Ascending aorta (tissue), 2 donors: Measurements from ENCODE around the gene BCLAF1. TPM values are rescaled to one million over a fixed set of nuclear protein-coding genes. Genes with fewer than 3 reads are reported as not detected.
A peak's percentile ranks its signal among the peaks of the same experiment; 100 is the strongest.

Experiments
- DNase-seq, 2 donors: peaks; one replicate each; pipeline ENCODE4 v3.0.0-alpha.2; 2019; ENCODE audit warnings: low spot score in 2 of 2
- H3K27ac ChIP-seq, 2 donors: fragments of 200-600 bp; sonication (generic); one replicate each; pipeline ENCODE4 v1.5.1; 2016 to 2017; ENCODE audit warnings: mild to moderate bottlenecking in 1 of 2
- H3K27me3 ChIP-seq: fragments of 200-600 bp; sonication (generic); one replicate; pipeline ENCODE4 v1.5.1; 2017
- H3K36me3 ChIP-seq, 2 donors: fragments of 200-600 bp; sonication (generic); one replicate each; pipeline ENCODE4 v1.5.1; 2016
- H3K4me1 ChIP-seq, 2 donors: fragments of 200-600 bp; sonication (generic); one replicate each; pipeline ENCODE4 v1.5.1; 2016 to 2017; ENCODE audit warnings: mild to moderate bottlenecking in 1 of 2
- H3K4me3 ChIP-seq, 2 donors: fragments of 200-600 bp; sonication (generic); one replicate each; pipeline ENCODE4 v1.5.1; 2016 to 2017; ENCODE audit warnings: mild to moderate bottlenecking in 1 of 2
- H3K9me3 ChIP-seq, 2 donors: fragments of 200-600 bp; sonication (generic); one replicate each; pipeline ENCODE4 v1.5.1; 2016
- CTCF ChIP-seq, 3 experiments: fragments of 200-600 bp in 2 of 3; fragments of 450-650 bp in 1 of 3; sonication (generic) in 2 of 3; IDR thresholded peaks; one replicate each; pipeline ENCODE4 v1.5.1; 2016 to 2019; ENCODE audit warnings: antibody characterized with exemption in 3 of 3, mild to moderate bottlenecking in 1 of 3, moderate library complexity in 1 of 3
- intact Hi-C: fragments of 100-400 bp; cut with DNase I; formaldehyde crosslinking; loops from one replicate; pipeline ENCODE4 v1.15.1; 2023
- total RNA-seq: library from RNA; depleted of rRNA; stranded (reverse); fragments of >200 nt; gene quantifications from one replicate; pipeline ENCODE4 v1.1.0, GENCODE V29; 2016

BCLAF1 gene
- total RNA-seq, 1 donor from 2014 or later, result 42.6 TPM

GRCh38 chr6:136249811-136250685, 39.6 kb downstream of the BCLAF1 start, which contains the start of gene MTFR2:
Gene MTFR2, minus strand, starts transcription at chr6:136250311. Its CDS starts 1,212 bp downstream, at chr6:136249099.
- peak; percentile 95 to 98 for DNase-seq
- intact Hi-C loops, result loop anchor here (1.0 to 2.0 kb wide), 2 partner anchors 39 to 751 kb away; partner anchors contain the start of gene BCLAF1
- H3K4me1 ChIP-seq, result peaks cover 5 to 11% of the 10 kb centered on the region in 2 donors
- H3K27me3 ChIP-seq, result no peaks in the 10 kb centered on the region
- no peak for TF ChIP-seq CTCF (IDR thresholded peaks at IDR 0.05)
- no peaks in the 10 kb centered on the region for H3K9me3 ChIP-seq
- H3K4me3 ChIP-seq, result peak within 1 kb of the TSS; percentile 84 to 88
- peaks cover 0 to 4% of the 10 kb centered on the region in 2 donors for H3K36me3 ChIP-seq
- no peak within 1 kb of the TSS for H3K27ac ChIP-seq

GRCh38 chr6:136249336-136249735, 40.3 kb downstream of the BCLAF1 start:
- no peak for DNase-seq
- Histone ChIP-seq H3K27ac (no peak overlapping the region), H3K9me3 (no peaks in the 10 kb centered on the region), H3K27me3 (no peaks in the 10 kb centered on the region), H3K4me3 (peak overlapping the region; percentile 84 to 88), H3K36me3 (peaks cover 0 to 4% of the 10 kb centered on the region in 2 donors), H3K4me1 (peaks cover 5 to 11% of the 10 kb centered on the region in 2 donors)
- TF ChIP-seq CTCF (IDR thresholded peaks at IDR 0.05), result no peak
- intact Hi-C loops, result no loop called here

DNA sequence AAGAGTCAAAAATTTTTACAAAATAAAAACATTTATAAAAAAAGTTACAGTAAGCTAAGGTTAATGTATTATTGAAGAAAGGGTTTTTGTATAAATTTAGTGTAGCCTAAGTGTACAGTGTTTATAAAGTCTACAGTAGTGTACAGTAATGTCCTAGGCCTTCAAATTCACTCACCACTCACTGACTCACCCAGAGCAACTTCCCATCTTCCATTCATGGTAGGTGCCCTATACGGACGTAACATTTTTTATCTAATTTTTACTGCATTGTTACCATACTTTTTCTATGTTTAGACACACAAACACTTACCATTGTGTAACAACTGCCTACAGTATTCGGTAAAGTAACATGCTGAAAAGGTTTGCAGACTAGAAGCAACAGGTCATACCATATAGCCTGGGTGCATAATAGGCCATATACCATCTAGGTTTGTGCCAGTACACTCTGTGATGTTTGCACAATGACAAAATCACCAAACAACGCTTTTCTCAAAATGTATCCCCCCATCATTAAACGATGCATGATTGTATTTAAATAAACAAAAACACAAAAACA, 45.5 kb downstream of the BCLAF1 start:
- intact Hi-C loops, result no loop called here
- H3K36me3 ChIP-seq, result no peaks in the 10 kb centered on the region
- no peaks in the 10 kb centered on the region for H3K9me3 ChIP-seq
- no peaks in the 10 kb centered on the region for H3K4me1 ChIP-seq
- H3K27ac ChIP-seq, result no peak overlapping the region
- DNase-seq, result no peak
- no peak overlapping the region for H3K4me3 ChIP-seq
- H3K27me3 ChIP-seq, result no peaks in the 10 kb centered on the region
- no peak for TF ChIP-seq CTCF (IDR thresholded peaks at IDR 0.05)

- Histone ChIP-seq H3K4me1 (no peaks in the 10 kb centered on the region), H3K36me3 (no peaks in the 10 kb centered on the region), H3K4me3 (no peak overlapping the region), H3K9me3 (no peaks in the 10 kb centered on the region), H3K27ac (no peak overlapping the region), H3K27me3 (no peaks in the 10 kb centered on the region)
- TF ChIP-seq CTCF (IDR thresholded peaks at IDR 0.05), result no peak
- no peak for DNase-seq
- intact Hi-C loops, result no loop called here
Measured at GRCh38 chr6:136236466-136237293, 53.0 kb downstream of the BCLAF1 start.

GRCh38 chr6:136235233-136235564, 54.4 kb downstream of the BCLAF1 start:
- DNase-seq, result no peak
- no peaks in the 10 kb centered on the region for H3K9me3 ChIP-seq
- H3K36me3 ChIP-seq, result no peaks in the 10 kb centered on the region
- no peaks in the 10 kb centered on the region for H3K4me1 ChIP-seq
- H3K27me3 ChIP-seq, result no peaks in the 10 kb centered on the region
- intact Hi-C loops, result no loop called here
- no peak for TF ChIP-seq CTCF (IDR thresholded peaks at IDR 0.05)
- no peak overlapping the region for H3K4me3 ChIP-seq
- H3K27ac ChIP-seq, result no peak overlapping the region
